GM23338 (cell line): Measurements from ENCODE around the gene TOX2. TPM values are rescaled to one million over a fixed set of nuclear protein-coding genes. Genes with fewer than 3 reads are reported as not detected.

Experiments
- ATAC-seq: fragments of 200-7000 bp; cut with Tn5 transposase; 3 replicates; pipeline ENCODE4 v1.9.1; 2020
- DNase-seq: peaks from one replicate; pipeline ENCODE4 v3.0.0-alpha.2; 2015; ENCODE audit warnings: low spot score
- H2AFZ ChIP-seq: fragments of 200-600 bp; sonication (generic); 2 replicates; pipeline ENCODE4 v1.8.0; 2016; ENCODE audit warnings: antibody characterized with exemption, mild to moderate bottlenecking, moderate library complexity
- H3F3A ChIP-seq: fragments of 200-600 bp; sonication (generic); replicated peaks from 2 replicates; pipeline ENCODE4 v1.8.0; 2017; ENCODE audit warnings: antibody characterized with exemption, mixed run types, low read depth
- H3K27ac ChIP-seq: fragments of 200-600 bp; sonication (generic); 2 replicates; pipeline ENCODE4 v1.6.1; 2016; ENCODE audit warnings: low read depth
- H3K27me3 ChIP-seq: fragments of 200-600 bp; sonication (generic); 2 replicates; pipeline ENCODE4 v1.8.0; 2016; ENCODE audit warnings: mild to moderate bottlenecking, mixed run types, moderate library complexity; ENCODE audit not compliant: insufficient read depth
- H3K36me3 ChIP-seq: fragments of 200-600 bp; sonication (generic); 2 replicates; pipeline ENCODE4 v1.8.0; 2016; ENCODE audit warnings: mild to moderate bottlenecking; ENCODE audit not compliant: insufficient read depth
- H3K4me1 ChIP-seq: fragments of 200-600 bp; sonication (generic); 2 replicates; pipeline ENCODE4 v1.8.0; 2016; ENCODE audit warnings: mild to moderate bottlenecking, moderate library complexity; ENCODE audit not compliant: insufficient read depth
- H3K4me2 ChIP-seq: fragments of 200-600 bp; sonication (generic); 2 replicates; pipeline ENCODE4 v1.7.1; 2017; ENCODE audit warnings: mixed run types
- H3K4me3 ChIP-seq: fragments of 200-600 bp; sonication (generic); 2 replicates; pipeline ENCODE4 v1.6.1; 2016; ENCODE audit warnings: mixed run types
- H3K79me2 ChIP-seq: fragments of 200-600 bp; sonication (generic); replicated peaks from 2 replicates; pipeline ENCODE4 v1.8.0; 2017; ENCODE audit warnings: mild to moderate bottlenecking; ENCODE audit not compliant: insufficient read depth
- H3K9me2 ChIP-seq: fragments of 200-600 bp; sonication (generic); 2 replicates; pipeline ENCODE4 v1.8.0; 2017; ENCODE audit not compliant: insufficient read depth
- H4K20me1 ChIP-seq: fragments of 200-600 bp; sonication (generic); replicated peaks from 2 replicates; pipeline ENCODE4 v1.8.0; 2017; ENCODE audit warnings: mild to moderate bottlenecking; ENCODE audit not compliant: insufficient read depth
- H3K27ac Mint-ChIP-seq: 2 replicates; pipeline ENCODE4 v1.8.0; 2020; ENCODE audit warnings: inconsistent platforms, mild to moderate bottlenecking, moderate library complexity, mixed read lengths
- H3K27me3 Mint-ChIP-seq: 3 replicates; pipeline ENCODE4 v1.8.0; 2022; ENCODE audit warnings: low read depth, mild to moderate bottlenecking, moderate library complexity, mixed read lengths, inconsistent platforms; ENCODE audit not compliant: insufficient read depth, poor library complexity
- H3K36me3 Mint-ChIP-seq: 3 replicates; pipeline ENCODE4 v1.8.0; 2021; ENCODE audit warnings: low read depth, mild to moderate bottlenecking, inconsistent platforms, moderate library complexity, mixed read lengths
- H3K4me1 Mint-ChIP-seq: 3 replicates; pipeline ENCODE4 v1.8.0; 2020; ENCODE audit warnings: mild to moderate bottlenecking, inconsistent platforms, mixed read lengths
- H3K4me3 Mint-ChIP-seq: 3 replicates; pipeline ENCODE4 v1.8.0; 2021; ENCODE audit warnings: moderate library complexity, mild to moderate bottlenecking, inconsistent platforms, mixed read lengths
- H3K9me3 Mint-ChIP-seq: 3 replicates; pipeline ENCODE4 v1.8.0; 2020; ENCODE audit warnings: moderate library complexity, mild to moderate bottlenecking, inconsistent platforms, mixed read lengths
- CREB1 ChIP-seq: fragments of 250-450 bp; sonication (Bioruptor Pico); IDR thresholded peaks from 2 replicates; pipeline ENCODE4 v1.5.0; 2020; ENCODE audit warnings: low read depth, mild to moderate bottlenecking, moderate library complexity
- EZH2 ChIP-seq: fragments of 200-600 bp; sonication (generic); IDR thresholded peaks from one replicate; pipeline ENCODE4 v1.8.0; 2017; ENCODE audit warnings: antibody characterized with exemption, mild to moderate bottlenecking, low read depth; ENCODE audit not compliant: unreplicated experiment
- EZH2phosphoT487 ChIP-seq: fragments of 200-600 bp; sonication (generic); IDR thresholded peaks from one replicate; pipeline ENCODE4 v1.8.1; 2018; ENCODE audit warnings: antibody characterized with exemption; ENCODE audit not compliant: unreplicated experiment
- JUNB ChIP-seq: IDR thresholded peaks from one replicate; pipeline ENCODE4 v1.6.1; 2016; ENCODE audit warnings: antibody characterized with exemption; ENCODE audit not compliant: unreplicated experiment
- NANOG ChIP-seq: IDR thresholded peaks from 2 replicates; pipeline ENCODE4 v1.6.1; 2016; ENCODE audit warnings: antibody characterized with exemption, borderline replicate concordance
- POLR2AphosphoS5 ChIP-seq: IDR thresholded peaks from 2 replicates; pipeline ENCODE4 v1.6.1; 2016; ENCODE audit warnings: antibody characterized with exemption, low read depth
- STAT1 ChIP-seq: IDR thresholded peaks from one replicate; pipeline ENCODE4 v1.6.1; 2016; ENCODE audit warnings: antibody characterized with exemption; ENCODE audit not compliant: unreplicated experiment
- ZNF114 ChIP-seq: fragments of 250-450 bp; sonication (Bioruptor Pico); IDR thresholded peaks from 2 replicates; pipeline ENCODE4 v1.5.0; 2020; ENCODE audit warnings: mild to moderate bottlenecking, moderate library complexity
- ZNF331 ChIP-seq: fragments of 250-450 bp; sonication (Bioruptor Pico); IDR thresholded peaks from 2 replicates; pipeline ENCODE4 v1.5.0; 2020; ENCODE audit warnings: low read depth, mild to moderate bottlenecking, moderate library complexity
- polyA plus RNA-seq: library from polyadenylated mRNA; unstranded; fragments of >200 nt; fragmentation: Nextera tagmentation; extraction: Ambion mirVana; gene quantifications from 2 replicates; pipeline ENCODE4 v1.2.1, GENCODE V29; 2016
- total RNA-seq: library from RNA; depleted of rRNA; stranded (reverse); fragments of >200 nt; shearing (Covaris generic); gene quantifications from 2 replicates; pipeline ENCODE4 v1.2.3, GENCODE V29; 2014
- TF ChIP-seq, protein P1 (sequence below): fragments of 250-450 bp; sonication (Bioruptor Pico); IDR thresholded peaks from 2 replicates; pipeline ENCODE4 v1.5.0; 2020; ENCODE audit warnings: mild to moderate bottlenecking, moderate library complexity
- TF ChIP-seq, protein P2 (sequence below): IDR thresholded peaks from 2 replicates; pipeline ENCODE4 v1.6.1; 2016; ENCODE audit warnings: antibody characterized with exemption
- TF ChIP-seq, protein P3 (sequence below), 2 experiments: fragments of 200-600 bp in 1 of 2; sonication (generic) in 1 of 2; conservative IDR thresholded peaks; 2 replicates each; pipeline versions ENCODE4 v1.5.1 to v1.6.1; 2016 to 2017; ENCODE audit warnings: antibody characterized with exemption in 2 of 2, low read depth in 2 of 2, mild to moderate bottlenecking in 2 of 2, moderate library complexity in 1 of 2
- TF ChIP-seq, protein P4 (sequence below): IDR thresholded peaks from one replicate; pipeline ENCODE4 v1.6.1; 2018; ENCODE audit warnings: antibody characterized with exemption; ENCODE audit not compliant: unreplicated experiment

Gene TOX2
- total and polyA plus RNA-seq, 2 experiments from 2014 or later: 1.4 to 1.5 TPM

DNA sequence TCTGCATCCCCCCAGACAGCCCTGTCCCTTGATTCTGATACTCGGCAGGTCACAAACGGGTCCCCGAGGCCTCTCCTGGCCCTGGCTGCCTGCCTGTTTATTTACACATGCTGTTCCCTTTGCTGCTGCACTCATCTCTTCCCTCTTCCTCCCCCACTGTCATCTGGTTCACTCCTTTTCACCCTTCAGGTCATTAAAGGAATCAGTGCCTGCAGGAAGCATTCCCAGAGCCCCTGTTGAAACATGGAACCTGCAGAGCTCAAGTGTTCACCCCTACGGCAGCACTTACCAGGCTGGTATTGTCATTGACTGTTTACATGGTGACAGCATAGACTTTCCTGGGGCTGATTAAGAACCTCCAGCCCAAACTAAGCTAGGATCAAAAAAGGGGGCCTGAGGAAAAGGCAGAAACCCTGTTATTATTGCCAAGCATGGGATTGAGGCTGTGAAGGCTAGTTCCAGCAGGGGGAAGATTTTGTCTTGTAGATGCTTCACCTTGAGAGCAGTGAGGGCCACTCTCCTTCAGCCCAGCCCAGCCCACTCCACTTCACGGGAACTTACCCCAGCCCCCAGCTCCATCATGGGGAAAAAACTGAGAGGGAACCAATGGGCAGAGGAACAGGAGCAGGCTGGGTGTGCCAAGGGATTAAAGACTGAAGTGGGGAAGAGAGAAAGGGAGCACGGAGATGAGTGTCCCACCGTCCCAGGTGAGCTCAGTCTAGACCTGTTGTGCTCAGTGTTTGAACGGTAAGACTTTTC is 199.1 kb downstream of the TOX2 start (continued):
- TF ChIP-seq, protein P1, sequence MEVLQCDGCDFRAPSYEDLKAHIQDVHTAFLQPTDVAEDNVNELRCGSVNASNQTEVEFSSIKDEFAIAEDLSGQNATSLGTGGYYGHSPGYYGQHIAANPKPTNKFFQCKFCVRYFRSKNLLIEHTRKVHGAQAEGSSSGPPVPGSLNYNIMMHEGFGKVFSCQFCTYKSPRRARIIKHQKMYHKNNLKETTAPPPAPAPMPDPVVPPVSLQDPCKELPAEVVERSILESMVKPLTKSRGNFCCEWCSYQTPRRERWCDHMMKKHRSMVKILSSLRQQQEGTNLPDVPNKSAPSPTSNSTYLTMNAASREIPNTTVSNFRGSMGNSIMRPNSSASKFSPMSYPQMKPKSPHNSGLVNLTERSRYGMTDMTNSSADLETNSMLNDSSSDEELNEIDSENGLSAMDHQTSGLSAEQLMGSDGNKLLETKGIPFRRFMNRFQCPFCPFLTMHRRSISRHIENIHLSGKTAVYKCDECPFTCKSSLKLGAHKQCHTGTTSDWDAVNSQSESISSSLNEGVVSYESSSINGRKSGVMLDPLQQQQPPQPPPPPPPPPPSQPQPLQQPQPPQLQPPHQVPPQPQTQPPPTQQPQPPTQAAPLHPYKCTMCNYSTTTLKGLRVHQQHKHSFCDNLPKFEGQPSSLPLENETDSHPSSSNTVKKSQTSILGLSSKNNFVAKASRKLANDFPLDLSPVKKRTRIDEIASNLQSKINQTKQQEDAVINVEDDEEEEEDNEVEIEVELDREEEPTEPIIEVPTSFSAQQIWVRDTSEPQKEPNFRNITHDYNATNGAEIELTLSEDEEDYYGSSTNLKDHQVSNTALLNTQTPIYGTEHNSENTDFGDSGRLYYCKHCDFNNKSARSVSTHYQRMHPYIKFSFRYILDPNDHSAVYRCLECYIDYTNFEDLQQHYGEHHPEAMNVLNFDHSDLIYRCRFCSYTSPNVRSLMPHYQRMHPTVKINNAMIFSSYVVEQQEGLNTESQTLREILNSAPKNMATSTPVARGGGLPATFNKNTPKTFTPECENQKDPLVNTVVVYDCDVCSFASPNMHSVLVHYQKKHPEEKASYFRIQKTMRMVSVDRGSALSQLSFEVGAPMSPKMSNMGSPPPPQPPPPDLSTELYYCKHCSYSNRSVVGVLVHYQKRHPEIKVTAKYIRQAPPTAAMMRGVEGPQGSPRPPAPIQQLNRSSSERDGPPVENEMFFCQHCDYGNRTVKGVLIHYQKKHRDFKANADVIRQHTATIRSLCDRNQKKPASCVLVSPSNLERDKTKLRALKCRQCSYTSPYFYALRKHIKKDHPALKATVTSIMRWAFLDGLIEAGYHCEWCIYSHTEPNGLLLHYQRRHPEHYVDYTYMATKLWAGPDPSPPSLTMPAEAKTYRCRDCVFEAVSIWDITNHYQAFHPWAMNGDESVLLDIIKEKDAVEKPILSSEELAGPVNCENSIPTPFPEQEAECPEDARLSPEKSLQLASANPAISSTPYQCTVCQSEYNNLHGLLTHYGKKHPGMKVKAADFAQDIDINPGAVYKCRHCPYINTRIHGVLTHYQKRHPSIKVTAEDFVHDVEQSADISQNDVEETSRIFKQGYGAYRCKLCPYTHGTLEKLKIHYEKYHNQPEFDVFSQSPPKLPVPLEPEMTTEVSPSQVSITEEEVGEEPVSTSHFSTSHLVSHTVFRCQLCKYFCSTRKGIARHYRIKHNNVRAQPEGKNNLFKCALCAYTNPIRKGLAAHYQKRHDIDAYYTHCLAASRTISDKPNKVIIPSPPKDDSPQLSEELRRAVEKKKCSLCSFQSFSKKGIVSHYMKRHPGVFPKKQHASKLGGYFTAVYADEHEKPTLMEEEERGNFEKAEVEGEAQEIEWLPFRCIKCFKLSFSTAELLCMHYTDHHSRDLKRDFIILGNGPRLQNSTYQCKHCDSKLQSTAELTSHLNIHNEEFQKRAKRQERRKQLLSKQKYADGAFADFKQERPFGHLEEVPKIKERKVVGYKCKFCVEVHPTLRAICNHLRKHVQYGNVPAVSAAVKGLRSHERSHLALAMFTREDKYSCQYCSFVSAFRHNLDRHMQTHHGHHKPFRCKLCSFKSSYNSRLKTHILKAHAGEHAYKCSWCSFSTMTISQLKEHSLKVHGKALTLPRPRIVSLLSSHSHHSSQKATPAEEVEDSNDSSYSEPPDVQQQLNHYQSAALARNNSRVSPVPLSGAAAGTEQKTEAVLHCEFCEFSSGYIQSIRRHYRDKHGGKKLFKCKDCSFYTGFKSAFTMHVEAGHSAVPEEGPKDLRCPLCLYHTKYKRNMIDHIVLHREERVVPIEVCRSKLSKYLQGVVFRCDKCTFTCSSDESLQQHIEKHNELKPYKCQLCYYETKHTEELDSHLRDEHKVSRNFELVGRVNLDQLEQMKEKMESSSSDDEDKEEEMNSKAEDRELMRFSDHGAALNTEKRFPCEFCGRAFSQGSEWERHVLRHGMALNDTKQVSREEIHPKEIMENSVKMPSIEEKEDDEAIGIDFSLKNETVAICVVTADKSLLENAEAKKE (CRISPR knock-in tag): no peak
- TF ChIP-seq, protein P2, sequence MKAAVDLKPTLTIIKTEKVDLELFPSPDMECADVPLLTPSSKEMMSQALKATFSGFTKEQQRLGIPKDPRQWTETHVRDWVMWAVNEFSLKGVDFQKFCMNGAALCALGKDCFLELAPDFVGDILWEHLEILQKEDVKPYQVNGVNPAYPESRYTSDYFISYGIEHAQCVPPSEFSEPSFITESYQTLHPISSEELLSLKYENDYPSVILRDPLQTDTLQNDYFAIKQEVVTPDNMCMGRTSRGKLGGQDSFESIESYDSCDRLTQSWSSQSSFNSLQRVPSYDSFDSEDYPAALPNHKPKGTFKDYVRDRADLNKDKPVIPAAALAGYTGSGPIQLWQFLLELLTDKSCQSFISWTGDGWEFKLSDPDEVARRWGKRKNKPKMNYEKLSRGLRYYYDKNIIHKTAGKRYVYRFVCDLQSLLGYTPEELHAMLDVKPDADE: no peak
- TF ChIP-seq CREB1 (CRISPR knock-in tag): no peak
- TF ChIP-seq NANOG: no peak
- TF ChIP-seq POLR2AphosphoS5: no peak

DNA sequence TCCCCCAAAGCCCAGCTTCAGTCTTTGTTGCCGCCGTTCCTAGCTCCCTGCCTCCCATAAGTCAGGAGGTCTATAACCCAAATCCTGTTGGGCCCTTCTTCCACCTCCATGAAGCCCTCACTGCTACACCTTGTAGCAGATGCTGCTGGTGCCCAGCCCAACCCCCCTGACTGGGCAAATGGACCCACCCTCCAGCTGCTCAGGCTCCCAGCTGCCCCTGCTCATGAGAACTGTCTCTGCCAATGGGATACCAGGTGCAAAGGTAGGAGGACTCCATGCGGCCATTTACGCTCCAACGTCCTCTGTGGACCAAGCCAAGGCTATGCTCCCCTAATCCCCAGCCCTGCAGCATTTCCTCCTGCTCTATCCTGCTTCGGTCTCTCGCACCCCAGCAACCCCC is 200.5 kb downstream of the TOX2 start:
- H3K4me3 Mint-ChIP-seq: no peak overlapping the region
- no peak for DNase-seq
- H3K36me3 ChIP-seq: no peaks in the 10 kb centered on the region
- H3K27ac Mint-ChIP-seq: no peak overlapping the region
- no peak for ATAC-seq
- no peaks in the 10 kb centered on the region; the same call in 1 of the 2 replicates for H3K9me2 ChIP-seq
- H4K20me1 ChIP-seq: no peaks in the 10 kb centered on the region
- H3K4me3 ChIP-seq: no peak overlapping the region
- H3F3A ChIP-seq: no peaks in the 10 kb centered on the region
- no peaks in the 10 kb centered on the region for H3K4me1 ChIP-seq
- no peaks in the 10 kb centered on the region for H3K9me3 Mint-ChIP-seq
- H2AFZ ChIP-seq: no peak overlapping the region
- peaks cover 4% of the 10 kb centered on the region for H3K27me3 Mint-ChIP-seq
- H3K27me3 ChIP-seq: no peaks in the 10 kb centered on the region
- H3K79me2 ChIP-seq: no peaks in the 10 kb centered on the region
- peaks cover 2% of the 10 kb centered on the region; the same call in 1 of the 3 replicates for H3K4me1 Mint-ChIP-seq
- H3K4me2 ChIP-seq: no peak overlapping the region
- no peaks in the 10 kb centered on the region for H3K36me3 Mint-ChIP-seq
- no peak overlapping the region for H3K27ac ChIP-seq
- TF ChIP-seq, protein P3, sequence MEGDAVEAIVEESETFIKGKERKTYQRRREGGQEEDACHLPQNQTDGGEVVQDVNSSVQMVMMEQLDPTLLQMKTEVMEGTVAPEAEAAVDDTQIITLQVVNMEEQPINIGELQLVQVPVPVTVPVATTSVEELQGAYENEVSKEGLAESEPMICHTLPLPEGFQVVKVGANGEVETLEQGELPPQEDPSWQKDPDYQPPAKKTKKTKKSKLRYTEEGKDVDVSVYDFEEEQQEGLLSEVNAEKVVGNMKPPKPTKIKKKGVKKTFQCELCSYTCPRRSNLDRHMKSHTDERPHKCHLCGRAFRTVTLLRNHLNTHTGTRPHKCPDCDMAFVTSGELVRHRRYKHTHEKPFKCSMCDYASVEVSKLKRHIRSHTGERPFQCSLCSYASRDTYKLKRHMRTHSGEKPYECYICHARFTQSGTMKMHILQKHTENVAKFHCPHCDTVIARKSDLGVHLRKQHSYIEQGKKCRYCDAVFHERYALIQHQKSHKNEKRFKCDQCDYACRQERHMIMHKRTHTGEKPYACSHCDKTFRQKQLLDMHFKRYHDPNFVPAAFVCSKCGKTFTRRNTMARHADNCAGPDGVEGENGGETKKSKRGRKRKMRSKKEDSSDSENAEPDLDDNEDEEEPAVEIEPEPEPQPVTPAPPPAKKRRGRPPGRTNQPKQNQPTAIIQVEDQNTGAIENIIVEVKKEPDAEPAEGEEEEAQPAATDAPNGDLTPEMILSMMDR (conservative IDR thresholded peaks at IDR 0.05; ENCODE audit: low read depth in 2 of 2): no peak
- TF ChIP-seq EZH2phosphoT487: no peak
- TF ChIP-seq POLR2AphosphoS5: no peak
- no peak for TF ChIP-seq EZH2
- no peak for TF ChIP-seq NANOG
- TF ChIP-seq ZNF331: no peak
- no peak for TF ChIP-seq ZNF114
- no peak for TF ChIP-seq STAT1
- TF ChIP-seq, protein P4, sequence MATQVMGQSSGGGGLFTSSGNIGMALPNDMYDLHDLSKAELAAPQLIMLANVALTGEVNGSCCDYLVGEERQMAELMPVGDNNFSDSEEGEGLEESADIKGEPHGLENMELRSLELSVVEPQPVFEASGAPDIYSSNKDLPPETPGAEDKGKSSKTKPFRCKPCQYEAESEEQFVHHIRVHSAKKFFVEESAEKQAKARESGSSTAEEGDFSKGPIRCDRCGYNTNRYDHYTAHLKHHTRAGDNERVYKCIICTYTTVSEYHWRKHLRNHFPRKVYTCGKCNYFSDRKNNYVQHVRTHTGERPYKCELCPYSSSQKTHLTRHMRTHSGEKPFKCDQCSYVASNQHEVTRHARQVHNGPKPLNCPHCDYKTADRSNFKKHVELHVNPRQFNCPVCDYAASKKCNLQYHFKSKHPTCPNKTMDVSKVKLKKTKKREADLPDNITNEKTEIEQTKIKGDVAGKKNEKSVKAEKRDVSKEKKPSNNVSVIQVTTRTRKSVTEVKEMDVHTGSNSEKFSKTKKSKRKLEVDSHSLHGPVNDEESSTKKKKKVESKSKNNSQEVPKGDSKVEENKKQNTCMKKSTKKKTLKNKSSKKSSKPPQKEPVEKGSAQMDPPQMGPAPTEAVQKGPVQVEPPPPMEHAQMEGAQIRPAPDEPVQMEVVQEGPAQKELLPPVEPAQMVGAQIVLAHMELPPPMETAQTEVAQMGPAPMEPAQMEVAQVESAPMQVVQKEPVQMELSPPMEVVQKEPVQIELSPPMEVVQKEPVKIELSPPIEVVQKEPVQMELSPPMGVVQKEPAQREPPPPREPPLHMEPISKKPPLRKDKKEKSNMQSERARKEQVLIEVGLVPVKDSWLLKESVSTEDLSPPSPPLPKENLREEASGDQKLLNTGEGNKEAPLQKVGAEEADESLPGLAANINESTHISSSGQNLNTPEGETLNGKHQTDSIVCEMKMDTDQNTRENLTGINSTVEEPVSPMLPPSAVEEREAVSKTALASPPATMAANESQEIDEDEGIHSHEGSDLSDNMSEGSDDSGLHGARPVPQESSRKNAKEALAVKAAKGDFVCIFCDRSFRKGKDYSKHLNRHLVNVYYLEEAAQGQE: no peak
- TF ChIP-seq JUNB: no peak
